Umbilical cord (tissue), 2 donors: ENCODE results near the gene CDCA5. TPM values are rescaled to one million over a fixed set of nuclear protein-coding genes. Genes with fewer than 3 reads are reported as not detected.

Source experiments
- DNase-seq: peaks from one replicate; pipeline ENCODE4 v3.0.0-alpha.2; 2015; ENCODE audit warnings: low spot score
- total RNA-seq: library from RNA; depleted of rRNA; stranded (reverse); fragments of >200 nt; gene quantifications from one replicate; pipeline ENCODE4 v1.2.3, GENCODE V29; 2014; ENCODE audit warnings: low replicate concordance; ENCODE audit not compliant: insufficient read depth

Gene CDCA5
- total RNA-seq, 1 donor from 2014 or later: 3.1 TPM

- peak; percentile 35 for DNase-seq
These were observed 36.0 kb downstream of the CDCA5 start for GRCh38 chr11:65047581-65048422.

GRCh38 chr11:65045728-65046127 is 38.1 kb downstream of the CDCA5 start:
- DNase-seq: no peak

- DNase-seq: no peak
These were observed 38.8 kb downstream of the CDCA5 start for GRCh38 chr11:65045061-65045460.

- DNase-seq: peak; percentile 43
These were observed 39.8 kb downstream of the CDCA5 start for GRCh38 chr11:65043881-65044501.

- DNase-seq: no peak
These were observed 40.9 kb downstream of the CDCA5 start for GRCh38 chr11:65042891-65043290.

- DNase-seq: peak; percentile 95
These were observed 42.8 kb downstream of the CDCA5 start, which contains the start of gene SAC3D1 for GRCh38 chr11:65040847-65041622. Gene SAC3D1, plus strand, starts transcription at chr11:65041210. Its CDS starts 83 bp downstream, at chr11:65041293.

- DNase-seq: no peak
These were observed 43.4 kb downstream of the CDCA5 start for GRCh38 chr11:65040520-65040846.

- DNase-seq: no peak
These were observed 46.9 kb downstream of the CDCA5 start for GRCh38 chr11:65036931-65037330.

- no peak for DNase-seq
These were observed 48.3 kb downstream of the CDCA5 start for GRCh38 chr11:65035579-65035978.

GRCh38 chr11:65034423-65034822 is 49.4 kb downstream of the CDCA5 start:
- DNase-seq: no peak

GRCh38 chr11:65032216-65032615 is 51.6 kb downstream of the CDCA5 start:
- no peak for DNase-seq

Other genes starting within 250 kb of the CDCA5 start
- 0.96 TPM for gene CDC42BPG, start 239.4 kb downstream of the CDCA5 start, total RNA-seq
- 56.8 TPM for gene EHD1, start 205.4 kb downstream of the CDCA5 start, total RNA-seq
- gene ATG2A, start 166.8 kb downstream of the CDCA5 start, total RNA-seq: 5.3 TPM
- 3.6 TPM for gene PPP2R5B, start 159.4 kb downstream of the CDCA5 start, total RNA-seq
- not detected for gene GPHA2, start 148.1 kb downstream of the CDCA5 start, total RNA-seq
- gene MAJIN, start 111.9 kb downstream of the CDCA5 start, total RNA-seq: not detected
- gene BATF2, start 87.1 kb downstream of the CDCA5 start, total RNA-seq: not detected
- gene ARL2, start 69.9 kb downstream of the CDCA5 start, total RNA-seq: 60.2 TPM
- 19.0 TPM for gene SNX15, start 56.6 kb downstream of the CDCA5 start, total RNA-seq
- 11.8 TPM for gene SAC3D1, start 42.8 kb downstream of the CDCA5 start, total RNA-seq
- gene NAALADL1, start 25.5 kb downstream of the CDCA5 start, total RNA-seq: 4.1 TPM
- 28.6 TPM for gene ZFPL1, start 182 bp upstream of the CDCA5 start, total RNA-seq
- gene VPS51, start 12.2 kb upstream of the CDCA5 start, total RNA-seq: 117 TPM
- gene TM7SF2, start 27.8 kb upstream of the CDCA5 start, total RNA-seq: 15.2 TPM
- gene ZNHIT2, start 33.7 kb upstream of the CDCA5 start, total RNA-seq: 5.8 TPM
- gene FAU, start 38.1 kb upstream of the CDCA5 start, total RNA-seq: 267 TPM
- 19.5 TPM for gene MRPL49, start 38.3 kb upstream of the CDCA5 start, total RNA-seq
- 13.0 TPM for gene SYVN1, start 50.5 kb upstream of the CDCA5 start, total RNA-seq
- gene SPDYC, start 86.2 kb upstream of the CDCA5 start, total RNA-seq: not detected
- gene CAPN1, start 97.9 kb upstream of the CDCA5 start, total RNA-seq: 59.5 TPM
- gene POLA2, start 177.9 kb upstream of the CDCA5 start, total RNA-seq: 3.6 TPM
- 8.4 TPM for gene CDC42EP2, start 230.8 kb upstream of the CDCA5 start, total RNA-seq
- gene DPF2, start 249.8 kb upstream of the CDCA5 start, total RNA-seq: 34.7 TPM